ENCODE data around the gene FAM171A2. TPM values are rescaled to one million over a fixed set of nuclear protein-coding genes. Genes with fewer than 3 reads are reported as not detected.
A peak's percentile ranks its signal among the peaks of the same experiment; 100 is the strongest.
"Not testable (repeated sequence)": the region's sequence is repeated elsewhere in the genome, so short reads cannot be mapped to it uniquely, and the experiment has no call there.

Gene FAM171A2
- total RNA-seq, 2 experiments from 2014 or later, result 0.14 to 0.19 TPM

DNA sequence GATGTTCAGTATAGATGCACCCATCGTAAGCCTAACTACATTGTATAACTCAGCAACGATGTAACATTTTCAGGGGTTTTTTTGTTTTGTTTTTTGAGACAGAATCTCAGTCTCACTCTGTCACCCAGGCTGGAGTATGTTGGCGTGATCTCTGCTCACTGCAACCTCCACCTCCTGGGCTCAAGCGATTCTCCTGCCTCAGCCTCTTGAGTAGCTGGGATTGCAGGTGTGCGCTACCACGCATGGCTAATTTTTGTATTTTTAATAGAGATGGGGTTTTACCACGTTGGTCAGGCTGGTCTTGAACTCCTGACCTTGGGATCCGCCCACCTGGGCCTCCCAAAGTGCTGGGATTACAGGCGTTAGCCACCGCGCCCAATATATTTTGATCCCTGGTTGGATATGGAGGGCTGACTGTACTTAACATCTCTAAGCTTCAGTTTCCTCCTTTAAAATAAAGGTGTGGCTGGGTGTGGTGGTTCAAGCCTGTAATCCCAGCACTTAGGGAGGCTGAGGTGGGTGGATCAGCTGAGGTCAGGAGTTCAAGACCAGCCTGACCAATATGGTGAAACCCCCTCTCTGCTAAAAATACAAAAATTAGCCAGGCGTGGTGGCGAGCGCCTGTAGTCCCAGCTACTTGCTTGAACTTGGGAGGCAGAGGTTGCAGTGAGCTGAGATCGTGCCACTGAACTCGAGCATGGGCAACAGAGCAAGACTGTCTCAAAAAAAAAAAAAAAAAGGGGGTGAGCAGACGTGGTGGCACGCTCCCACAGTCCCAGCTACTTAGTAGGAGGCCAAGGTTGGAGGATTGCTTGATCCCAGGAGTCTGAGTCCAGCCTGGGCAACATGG, 16.2 kb downstream of the FAM171A2 start:
- not testable (repeated sequence) for H3K9me3 Mint-ChIP-seq, DNase-seq, H3K36me3 Mint-ChIP-seq, H3K27ac Mint-ChIP-seq, H3K4me3 Mint-ChIP-seq, H3K27me3 Mint-ChIP-seq
- H3K4me1 Mint-ChIP-seq, result peaks cover 19% of the 10 kb centered on the region

DNA sequence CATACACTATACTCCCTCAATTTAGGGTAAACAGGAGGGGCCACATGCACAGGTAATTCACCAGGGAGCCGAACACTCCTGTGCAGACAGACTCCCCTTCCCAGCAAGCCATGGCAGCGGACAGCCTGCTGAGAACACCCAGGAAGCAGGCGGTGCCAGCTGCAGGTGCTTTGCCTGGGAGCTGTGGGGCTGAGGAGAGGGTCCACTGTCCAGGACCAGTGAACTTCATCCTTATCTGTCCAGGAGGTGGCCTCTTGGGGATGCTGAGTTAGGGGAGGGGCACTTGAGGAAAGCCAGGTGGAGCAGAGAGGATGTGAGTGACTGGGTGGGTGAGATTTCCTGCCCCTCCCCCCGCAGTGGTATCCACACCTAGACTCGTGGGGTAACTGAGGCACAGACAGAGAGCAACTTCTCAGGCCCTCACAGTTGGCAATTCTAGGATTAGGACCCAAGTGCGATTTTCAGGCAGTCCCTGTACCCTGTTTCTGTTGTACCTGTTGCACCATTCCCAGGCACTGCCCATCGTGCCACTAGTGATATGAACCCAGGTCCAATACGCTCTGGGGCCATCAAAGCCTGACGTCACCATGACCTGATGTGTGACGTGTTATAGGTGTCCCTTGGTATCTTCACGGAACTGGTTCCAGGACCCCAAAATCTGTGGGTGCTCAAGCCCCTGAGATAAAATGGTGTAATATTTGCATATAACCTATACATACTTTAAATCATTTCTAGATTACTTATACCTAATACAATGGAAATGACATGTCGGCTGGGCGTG, 17.4 kb downstream of the FAM171A2 start:
- peak overlapping the region; percentile 87 for H3K4me3 Mint-ChIP-seq
- peaks cover 3% of the 10 kb centered on the region for H3K27me3 Mint-ChIP-seq
- no peaks in the 10 kb centered on the region for H3K9me3 Mint-ChIP-seq
- DNase-seq, result no peak
- peaks cover 19% of the 10 kb centered on the region for H3K4me1 Mint-ChIP-seq
- H3K36me3 Mint-ChIP-seq, result peaks cover 2% of the 10 kb centered on the region
- no peak overlapping the region for H3K27ac Mint-ChIP-seq

DNA sequence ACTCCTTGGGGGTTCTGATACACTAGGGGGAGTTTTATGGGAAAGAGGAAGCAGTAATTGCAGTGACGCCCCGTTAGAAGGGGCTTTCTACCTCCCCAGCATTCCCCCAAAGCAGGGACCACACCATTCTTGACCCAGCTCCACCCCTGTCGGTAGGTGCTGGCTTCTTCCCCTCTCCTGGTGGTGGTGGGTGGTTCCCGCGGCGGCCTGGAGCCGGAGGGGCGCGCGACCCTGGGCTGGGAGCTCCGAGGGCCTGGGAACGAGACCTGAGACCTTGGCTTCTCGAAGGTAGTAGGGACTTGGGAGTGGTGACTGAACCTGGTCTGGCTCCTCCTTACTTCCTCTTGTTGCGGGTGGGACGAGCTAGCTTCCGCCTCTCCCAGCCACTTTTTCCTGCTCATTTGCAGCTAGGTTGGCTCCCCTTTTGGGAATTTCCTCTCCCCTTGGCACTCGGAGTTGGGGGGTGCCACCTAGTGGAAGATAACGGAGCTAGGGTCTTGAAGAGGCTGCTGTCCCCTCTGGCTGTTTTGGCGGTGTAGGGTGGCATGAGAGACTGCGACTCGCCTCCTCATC, 18.1 kb downstream of the FAM171A2 start:
- peak overlapping the region; percentile 87 for H3K4me3 Mint-ChIP-seq
- H3K36me3 Mint-ChIP-seq, result peaks cover 2% of the 10 kb centered on the region
- H3K4me1 Mint-ChIP-seq, result peaks cover 19% of the 10 kb centered on the region
- peak; percentile 49 for DNase-seq
- peaks cover 3% of the 10 kb centered on the region for H3K27me3 Mint-ChIP-seq
- peak overlapping the region; percentile 80 for H3K27ac Mint-ChIP-seq
- no peaks in the 10 kb centered on the region for H3K9me3 Mint-ChIP-seq

DNA sequence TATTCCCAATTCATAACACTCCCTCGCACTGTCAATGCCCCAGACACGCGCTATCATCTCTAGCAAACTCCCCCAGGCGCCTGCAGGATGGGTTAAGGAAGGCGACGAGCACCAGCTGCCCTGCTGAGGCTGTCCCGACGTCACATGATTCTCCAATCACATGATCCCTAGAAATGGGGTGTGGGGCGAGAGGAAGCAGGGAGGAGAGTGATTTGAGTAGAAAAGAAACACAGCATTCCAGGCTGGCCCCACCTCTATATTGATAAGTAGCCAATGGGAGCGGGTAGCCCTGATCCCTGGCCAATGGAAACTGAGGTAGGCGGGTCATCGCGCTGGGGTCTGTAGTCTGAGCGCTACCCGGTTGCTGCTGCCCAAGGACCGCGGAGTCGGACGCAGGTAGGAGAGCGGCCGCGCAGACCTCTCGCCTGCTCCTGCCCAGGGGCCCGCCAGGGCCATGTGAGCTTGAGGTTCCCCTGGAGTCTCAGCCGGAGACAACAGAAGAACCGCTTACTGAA, 18.7 kb downstream of the FAM171A2 start, which contains the start of gene GRN:
Gene GRN, plus strand, starts transcription at position 364 of the 515 bp plus-strand sequence. CDS start 3,863 bp downstream, outside the sequence.
- peaks cover 3% of the 10 kb centered on the region for H3K27me3 Mint-ChIP-seq
- peak; percentile 88 for DNase-seq
- H3K36me3 Mint-ChIP-seq, result peaks cover 2% of the 10 kb centered on the region
- peak within 1 kb of the TSS; percentile 80 for H3K27ac Mint-ChIP-seq
- H3K4me3 Mint-ChIP-seq, result peak within 1 kb of the TSS; percentile 87
- no peaks in the 10 kb centered on the region for H3K9me3 Mint-ChIP-seq
- peaks cover 19% of the 10 kb centered on the region for H3K4me1 Mint-ChIP-seq

DNA sequence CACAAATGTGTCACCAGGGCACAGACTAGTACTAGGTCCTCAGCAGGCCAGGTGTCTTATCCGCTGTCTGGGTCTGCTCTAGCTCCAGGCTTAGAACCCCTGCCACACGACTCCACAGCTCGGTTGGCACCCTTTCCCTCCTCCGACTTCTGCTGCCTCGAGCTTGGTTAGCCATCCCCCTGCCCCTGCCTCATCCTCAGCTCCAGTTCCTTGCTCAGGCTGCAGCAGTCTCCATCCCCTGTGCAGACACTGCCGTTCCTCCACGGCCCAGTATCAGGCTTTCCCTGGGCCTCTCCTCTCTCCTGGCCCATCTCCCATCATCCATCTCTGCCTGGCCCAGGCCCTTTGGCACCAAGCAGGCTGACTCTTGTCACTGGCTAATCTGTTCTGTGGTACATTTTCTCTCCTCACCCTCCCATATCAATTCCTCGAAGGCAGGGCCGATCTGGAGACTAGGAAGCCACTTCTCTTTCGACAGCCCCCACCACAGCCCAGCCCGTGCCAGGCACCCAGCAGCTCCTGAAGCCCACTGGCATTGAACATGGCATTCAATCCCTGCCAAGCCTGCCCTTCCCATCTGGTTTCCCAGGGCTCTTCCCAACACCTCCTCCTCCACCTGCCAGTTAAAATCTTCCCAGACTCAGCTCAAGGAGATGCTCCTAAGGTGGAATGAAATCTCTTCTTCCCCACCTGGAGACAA, 20.0 kb downstream of the FAM171A2 start:
- Mint-ChIP-seq H3K4me1 (peaks cover 18% of the 10 kb centered on the region), H3K36me3 (peaks cover 2% of the 10 kb centered on the region), H3K27ac (no peak overlapping the region), H3K27me3 (peaks cover 3% of the 10 kb centered on the region), H3K4me3 (no peak overlapping the region), H3K9me3 (no peaks in the 10 kb centered on the region)
- DNase-seq, result no peak

DNA sequence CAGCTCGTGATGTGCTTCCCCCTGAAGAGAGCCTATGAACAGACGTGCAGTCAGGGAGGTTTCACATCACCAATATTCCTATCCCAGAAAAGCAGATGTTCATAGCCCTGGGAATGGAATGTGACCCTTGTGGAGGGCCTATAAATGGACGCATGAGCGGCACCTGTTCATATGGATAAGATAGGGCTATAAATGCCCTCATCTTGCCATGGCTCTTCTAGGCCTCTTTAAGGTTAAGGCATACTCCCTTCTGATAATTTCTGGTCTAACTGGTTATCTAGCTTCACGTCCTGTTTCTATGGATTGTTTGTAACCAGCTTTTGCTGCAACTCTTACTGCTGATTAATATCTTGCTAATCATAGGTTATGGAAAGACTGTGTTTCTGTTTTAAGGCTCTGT, 23.1 kb downstream of the FAM171A2 start:
- not testable (repeated sequence) for DNase-seq, H3K9me3 Mint-ChIP-seq, H3K27me3 Mint-ChIP-seq, H3K36me3 Mint-ChIP-seq, H3K4me3 Mint-ChIP-seq, H3K4me1 Mint-ChIP-seq, H3K27ac Mint-ChIP-seq

DNA sequence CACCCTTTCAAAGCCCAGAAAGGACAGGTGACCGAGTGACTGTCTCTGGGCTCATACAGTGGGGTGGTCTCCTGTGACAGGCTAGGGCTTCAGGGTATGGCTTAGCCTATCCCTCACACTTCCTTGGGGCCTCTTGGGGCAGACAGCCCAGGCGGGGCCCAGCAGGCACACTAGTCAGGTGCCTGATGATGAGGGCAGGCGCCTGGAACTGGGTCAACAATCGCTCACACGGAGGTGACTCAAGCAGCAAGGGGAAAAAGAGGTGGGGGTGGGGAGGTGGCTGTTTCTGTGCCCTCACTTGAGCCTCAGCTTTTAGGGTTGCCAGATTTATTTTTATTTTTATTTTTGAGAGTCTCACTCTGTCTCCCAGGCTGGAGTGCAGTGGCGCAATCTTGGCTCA, 25.0 kb downstream of the FAM171A2 start:
- H3K27me3 Mint-ChIP-seq, result no peaks in the 10 kb centered on the region
- H3K4me1 Mint-ChIP-seq, result no peaks in the 10 kb centered on the region
- no peak overlapping the region for H3K4me3 Mint-ChIP-seq
- no peak for DNase-seq
- H3K27ac Mint-ChIP-seq, result no peak overlapping the region
- H3K36me3 Mint-ChIP-seq, result no peaks in the 10 kb centered on the region
- no peaks in the 10 kb centered on the region for H3K9me3 Mint-ChIP-seq

DNA sequence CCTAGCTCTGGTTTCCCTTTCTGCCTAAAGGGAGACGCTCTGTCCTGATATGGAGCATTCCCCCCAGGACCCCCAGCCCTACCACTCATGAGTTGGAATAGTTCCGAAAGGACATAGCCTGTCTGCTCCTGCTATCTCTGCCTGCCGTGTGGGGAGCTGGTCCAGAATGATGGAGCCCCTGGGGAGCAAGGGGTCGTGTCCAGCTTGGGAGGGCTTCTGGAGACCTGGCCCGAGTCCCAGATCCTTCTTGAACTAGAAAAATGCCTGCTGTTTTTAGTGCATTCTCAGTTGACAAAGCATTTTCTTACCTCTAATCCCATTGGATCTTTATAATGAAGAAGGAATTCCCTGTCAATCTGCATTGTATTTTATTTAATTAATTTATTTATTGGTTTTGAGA, 27.7 kb downstream of the FAM171A2 start:
- no peaks in the 10 kb centered on the region for H3K27me3 Mint-ChIP-seq
- no peaks in the 10 kb centered on the region for H3K9me3 Mint-ChIP-seq
- no peak for DNase-seq
- H3K36me3 Mint-ChIP-seq, result no peaks in the 10 kb centered on the region
- no peak overlapping the region for H3K27ac Mint-ChIP-seq
- H3K4me1 Mint-ChIP-seq, result peaks cover 5% of the 10 kb centered on the region
- no peak overlapping the region for H3K4me3 Mint-ChIP-seq

DNA sequence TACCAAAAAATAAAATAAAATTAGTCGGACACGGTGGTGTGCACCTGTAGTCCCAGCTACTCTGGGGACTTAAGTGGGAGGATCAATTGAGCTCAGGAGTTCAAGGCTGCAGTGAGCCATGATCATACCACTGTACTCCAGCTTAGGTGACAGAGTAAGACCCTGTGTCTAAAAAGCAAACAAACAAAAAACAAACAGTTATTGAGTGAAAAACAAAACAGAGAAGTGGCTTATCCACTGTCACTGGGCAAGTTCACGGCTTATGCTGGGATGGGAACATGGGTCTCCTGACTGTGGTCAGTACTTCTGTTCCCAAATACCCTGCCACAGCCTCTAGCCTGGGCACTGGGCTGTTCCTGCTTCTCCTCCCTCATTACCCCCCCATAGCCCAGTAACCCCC, 28.1 kb downstream of the FAM171A2 start:
- no peak for DNase-seq
- Mint-ChIP-seq H3K27ac (no peak overlapping the region), H3K4me1 (peaks cover 5% of the 10 kb centered on the region), H3K9me3 (no peaks in the 10 kb centered on the region), H3K27me3 (no peaks in the 10 kb centered on the region), H3K4me3 (no peak overlapping the region), H3K36me3 (no peaks in the 10 kb centered on the region)

DNA sequence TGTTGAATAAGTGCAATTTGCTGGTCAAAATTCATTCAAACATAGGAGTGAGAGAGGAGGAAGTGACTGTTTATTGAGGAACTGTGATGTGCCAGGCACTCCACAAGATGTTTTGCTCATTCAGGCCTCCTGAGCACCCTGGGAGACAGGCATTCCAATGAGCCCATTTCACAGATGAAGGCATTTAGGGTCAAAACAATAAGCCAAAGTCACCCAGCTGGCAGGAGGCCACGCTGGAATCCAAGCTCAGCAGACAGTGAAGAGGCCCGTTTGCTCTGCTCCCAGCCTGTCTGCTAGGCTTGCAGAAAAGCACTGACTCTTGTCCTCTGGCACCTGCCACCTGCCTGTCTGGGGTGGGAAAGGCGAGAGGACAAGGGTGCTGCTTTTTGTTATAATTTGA, 28.9 kb downstream of the FAM171A2 start:
- no peaks in the 10 kb centered on the region for H3K27me3 Mint-ChIP-seq
- no peak for DNase-seq
- H3K36me3 Mint-ChIP-seq, result no peaks in the 10 kb centered on the region
- H3K9me3 Mint-ChIP-seq, result no peaks in the 10 kb centered on the region
- peaks cover 5% of the 10 kb centered on the region for H3K4me1 Mint-ChIP-seq
- H3K4me3 Mint-ChIP-seq, result no peak overlapping the region
- H3K27ac Mint-ChIP-seq, result no peak overlapping the region

DNA sequence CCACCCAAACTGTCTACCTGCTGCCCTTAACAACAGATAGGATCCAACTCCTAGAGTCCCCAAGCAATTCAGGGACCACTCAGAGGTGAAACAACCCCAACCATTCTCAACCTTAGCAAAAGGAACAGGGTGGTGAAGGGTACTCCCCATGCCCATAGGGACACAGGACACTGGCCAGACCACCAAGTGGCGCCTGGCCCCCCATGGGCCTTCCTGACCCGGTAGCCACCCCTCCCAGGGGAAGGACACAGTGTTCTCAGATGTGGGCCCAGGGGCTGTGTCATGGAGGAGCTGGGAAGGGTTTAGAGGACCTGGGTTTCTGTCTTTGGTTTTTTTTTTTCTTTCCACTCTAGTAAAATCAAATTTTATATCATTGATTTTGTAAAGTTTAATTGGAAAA, 29.3 kb downstream of the FAM171A2 start:
- H3K4me1 Mint-ChIP-seq, result peaks cover 5% of the 10 kb centered on the region

DNA sequence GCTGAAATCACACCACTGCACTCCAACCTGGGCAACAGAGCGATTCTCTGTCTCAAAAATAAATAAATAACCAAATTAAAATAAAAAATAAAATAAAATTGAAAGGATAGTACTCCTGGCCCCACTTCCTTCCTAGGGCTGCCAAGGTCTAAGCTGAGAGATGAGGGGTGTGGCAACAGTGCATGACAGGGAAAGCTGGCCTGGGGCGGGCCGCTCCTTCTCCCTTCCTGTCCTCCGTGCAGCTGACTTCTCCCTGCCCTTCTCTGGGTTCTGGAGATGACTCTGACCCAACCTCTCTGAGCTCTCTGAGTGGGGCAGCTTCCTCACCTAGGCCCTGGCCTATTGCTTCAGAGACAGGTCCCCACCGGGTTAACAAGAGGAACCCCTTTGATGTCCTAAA, 30.3 kb downstream of the FAM171A2 start:
- H3K36me3 Mint-ChIP-seq, result no peaks in the 10 kb centered on the region
- no peak overlapping the region for H3K27ac Mint-ChIP-seq
- H3K4me1 Mint-ChIP-seq, result peaks cover 5% of the 10 kb centered on the region
- H3K4me3 Mint-ChIP-seq, result no peak overlapping the region
- DNase-seq, result no peak
- no peaks in the 10 kb centered on the region for H3K9me3 Mint-ChIP-seq
- no peaks in the 10 kb centered on the region for H3K27me3 Mint-ChIP-seq

More for the DNA sequence above, 29.3 kb downstream of the FAM171A2 start:
- Mint-ChIP-seq H3K9me3 (no peaks in the 10 kb centered on the region), H3K36me3 (no peaks in the 10 kb centered on the region), H3K27me3 (no peaks in the 10 kb centered on the region), H3K27ac (no peak overlapping the region), H3K4me3 (no peak overlapping the region)
- no peak for DNase-seq

DNA sequence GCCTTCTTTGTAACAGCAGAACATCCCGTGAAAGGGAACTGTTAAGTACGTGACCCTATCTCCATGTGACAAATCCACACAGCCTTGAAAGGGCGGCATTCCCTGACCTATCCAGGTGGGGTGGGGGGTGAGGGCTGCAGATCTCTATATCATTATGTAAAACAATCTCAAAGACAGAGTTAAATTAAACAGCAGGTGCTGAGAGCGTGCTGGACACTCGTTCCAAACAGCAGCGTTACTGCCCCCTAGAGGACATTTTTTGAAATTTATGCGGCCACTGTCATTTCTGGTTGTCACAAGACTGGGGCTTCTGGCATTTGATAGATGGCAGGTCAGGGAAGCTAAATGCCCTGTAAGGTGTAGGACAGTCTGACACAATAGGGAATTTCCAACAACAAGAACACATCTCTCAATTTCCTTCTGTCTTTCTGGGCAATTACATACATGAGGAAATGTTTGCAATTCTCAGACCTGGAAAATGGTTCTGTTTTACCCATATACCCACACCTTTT, 32.3 kb downstream of the FAM171A2 start:
- Mint-ChIP-seq H3K4me1 (peaks cover 14% of the 10 kb centered on the region), H3K36me3 (no peaks in the 10 kb centered on the region), H3K4me3 (no peak overlapping the region), H3K27ac (no peak overlapping the region), H3K27me3 (no peaks in the 10 kb centered on the region), H3K9me3 (no peaks in the 10 kb centered on the region)
- DNase-seq, result peak; percentile 69

DNA sequence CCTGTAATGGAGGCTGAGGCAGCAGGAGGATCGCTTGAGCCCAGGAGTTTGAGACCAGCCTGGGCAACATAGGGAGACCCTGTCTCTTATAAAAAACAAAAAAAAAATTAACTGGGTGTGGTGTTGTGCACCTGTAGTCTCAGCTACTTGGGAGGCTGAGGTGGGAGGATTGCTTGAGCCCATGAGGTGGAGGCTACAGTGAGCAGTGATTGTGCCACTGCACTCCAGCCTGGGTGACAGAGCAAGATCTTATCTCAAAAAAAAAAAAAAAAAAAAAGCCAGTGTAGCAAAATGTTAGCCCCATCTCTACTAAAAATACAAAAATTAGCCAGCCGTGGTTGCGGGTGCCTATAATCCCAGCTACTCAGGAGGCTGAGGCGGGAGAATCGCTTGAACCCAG, 33.4 kb downstream of the FAM171A2 start:
- peaks cover 18% of the 10 kb centered on the region for H3K4me1 Mint-ChIP-seq
- not testable (repeated sequence) for H3K9me3 Mint-ChIP-seq, H3K4me3 Mint-ChIP-seq, H3K36me3 Mint-ChIP-seq, H3K27me3 Mint-ChIP-seq, DNase-seq, H3K27ac Mint-ChIP-seq

All from activated naive CD8-positive, alpha-beta T cell treated with anti-CD3 and anti-CD28 coated beads for 36 hours (primary cell).